HG03060 (cell line): ENCODE measurements around the gene SLC4A1AP.

Experiments
- ATAC-seq: cut with Tn5 transposase; IDR thresholded peaks from one replicate; pipeline ENCODE4 v1.9.1; 2021; ENCODE audit warnings: low read depth, moderate number of reproducible peaks; ENCODE audit not compliant: unreplicated experiment

SLC4A1AP gene

GRCh38 chr2:27736890-27737204, 73.2 kb downstream of the SLC4A1AP start:
- ATAC-seq, result no peak

GRCh38 chr2:27737676-27738348, 74.1 kb downstream of the SLC4A1AP start:
- ATAC-seq, result no peak

- no peak for ATAC-seq
Measured at GRCh38 chr2:27738349-27739057, 74.8 kb downstream of the SLC4A1AP start.

GRCh38 chr2:27739058-27739373, 75.3 kb downstream of the SLC4A1AP start:
- no peak for ATAC-seq

GRCh38 chr2:27741673-27742072, 78.0 kb downstream of the SLC4A1AP start:
- ATAC-seq, result no peak

GRCh38 chr2:27742571-27742970, 78.9 kb downstream of the SLC4A1AP start:
- ATAC-seq, result no peak
